Measurements from ENCODE around the gene DGKI.

GRCh38 chr7:137506031-137506430, 340.7 kb downstream of the DGKI start:
- TF ChIP-seq CTCF (IDR thresholded peaks at IDR 0.05), result no peak
- TF ChIP-seq POLR2A (IDR thresholded peaks at IDR 0.05), result no peak
- no peak for TF ChIP-seq POLR2AphosphoS5 (IDR thresholded peaks at IDR 0.05)

Data from stomach (tissue), 4 donors.